T follicular helper cell (primary cell): Measurements from ENCODE around the gene JPT1.
"Not testable (repeated sequence)": the region's sequence is repeated elsewhere in the genome, so short reads cannot be mapped to it uniquely, and the experiment has no call there.

Source experiments
- DNase-seq: peaks from one replicate; pipeline ENCODE4 v3.0.0-alpha.2; 2020; ENCODE audit warnings: low read depth
- total RNA-seq, 2 experiments: gene quantifications; one replicate each; lab custom pipeline; 2026; lab: John Stamatoyannopoulos, UW

The JPT1 gene
- total RNA-seq, result 59.9 to 90.4 reads per million in 2 experiments

- peak; percentile 98 for DNase-seq
Measured at GRCh38 chr17:75154195-75155106, at the start of gene JPT1. Gene JPT1, minus strand, starts transcription at chr17:75154512. Its CDS starts 115 bp downstream, at chr17:75154397.

DNA sequence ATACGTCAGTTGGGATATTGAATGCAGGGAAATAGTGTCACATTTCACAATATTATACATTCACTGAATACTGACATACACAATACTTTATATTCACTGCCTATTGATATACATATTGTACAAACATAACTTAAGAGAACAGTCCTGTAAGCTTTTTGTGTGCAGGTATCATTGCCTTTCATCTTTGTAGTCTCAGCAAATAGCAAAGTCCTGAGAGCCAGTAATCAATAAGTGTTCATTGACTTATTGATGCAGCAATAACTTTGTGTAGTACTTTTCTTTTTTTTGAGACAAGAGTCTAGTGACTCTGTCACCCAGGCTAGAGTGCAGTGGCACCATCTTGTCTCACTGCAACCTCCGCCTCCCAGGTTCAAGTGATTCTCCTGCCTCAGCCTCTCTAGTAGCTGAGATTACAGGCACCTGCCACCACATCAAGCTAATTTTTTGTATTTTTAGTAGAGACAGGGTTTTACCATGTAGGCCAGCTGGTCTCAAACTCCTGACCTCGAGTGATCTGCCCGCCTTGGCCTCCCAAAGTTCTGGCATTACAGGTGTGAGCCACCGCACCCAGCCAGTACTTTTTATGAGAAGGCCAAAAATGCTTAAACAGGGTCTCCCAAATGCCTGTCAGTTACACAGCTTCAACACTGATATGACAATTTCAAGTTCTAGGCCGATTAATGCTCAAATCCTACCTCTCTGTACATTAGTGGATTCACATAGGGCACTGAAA is 45.7 kb upstream of the JPT1 start:
- DNase-seq, result no peak

DNA sequence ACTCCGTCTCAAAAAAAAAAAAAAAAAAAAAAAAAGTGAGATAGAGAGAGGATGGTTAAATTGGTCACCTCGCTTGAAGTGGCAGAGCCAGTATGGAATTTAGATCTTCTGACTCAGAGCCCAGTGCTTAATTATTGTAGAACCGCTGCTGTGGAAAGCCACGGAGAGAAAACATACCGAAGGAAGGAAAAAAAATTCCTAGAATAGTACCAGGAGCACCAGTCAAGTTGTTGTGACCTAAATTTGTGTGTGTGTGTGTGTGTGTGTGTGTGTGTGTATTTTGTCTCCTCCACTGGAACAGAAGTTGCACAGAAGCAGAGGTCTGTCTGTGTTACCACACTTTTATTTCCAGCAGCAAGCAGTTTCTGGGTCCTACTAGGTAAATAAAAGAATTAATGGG is 40.6 kb upstream of the JPT1 start:
- DNase-seq, result no peak

GRCh38 chr17:75191584-75191983 is 37.3 kb upstream of the JPT1 start:
- DNase-seq, result no peak

GRCh38 chr17:75188614-75189013 is 34.3 kb upstream of the JPT1 start:
- no peak for DNase-seq

- no peak for DNase-seq
Measured at GRCh38 chr17:75183999-75184884, 29.9 kb upstream of the JPT1 start.

DNA sequence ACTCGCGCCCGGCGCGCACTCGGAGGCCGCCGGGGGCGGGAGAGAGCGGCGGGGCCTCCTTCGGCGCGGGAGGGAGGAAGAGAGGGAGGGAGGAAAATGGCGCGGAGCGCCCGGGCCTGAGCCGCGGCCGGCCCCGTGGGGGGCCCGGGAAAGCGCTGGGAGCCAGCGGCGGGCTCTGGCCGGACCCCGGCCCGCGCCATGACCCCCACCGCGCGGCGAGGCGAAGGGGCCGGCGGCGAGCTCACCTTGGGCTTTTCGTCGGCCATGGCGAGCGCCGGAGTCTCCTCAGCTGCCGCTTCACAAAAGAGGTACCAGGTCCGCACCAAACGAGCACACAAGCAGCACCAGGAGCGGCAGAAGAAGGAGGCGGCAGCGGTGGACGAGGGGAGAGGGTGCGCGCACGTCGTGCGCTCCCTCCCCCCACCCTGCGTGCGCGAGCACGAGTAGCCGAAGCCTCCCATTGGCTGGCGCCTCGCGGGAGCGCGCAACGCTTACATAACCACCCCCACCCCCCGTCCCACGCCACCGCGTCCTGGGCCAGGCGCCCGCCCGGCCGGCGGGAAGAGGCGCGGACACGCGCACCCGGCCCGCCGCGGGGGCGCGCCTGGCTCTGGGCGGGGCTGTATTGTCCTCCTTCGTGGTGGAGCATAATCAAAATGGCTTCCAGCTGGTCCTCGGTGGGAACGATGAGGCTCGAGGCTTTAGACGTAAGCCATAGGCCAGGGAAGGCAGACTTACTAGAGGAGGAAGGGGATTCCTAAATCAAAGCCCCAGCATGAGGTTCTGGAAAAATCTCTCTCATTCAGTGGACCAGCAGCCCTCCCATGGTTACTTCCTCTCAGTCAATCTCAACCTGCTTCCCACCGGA is 28.5 kb upstream of the JPT1 start, which contains the start of gene SUMO2:
SUMO2 (minus strand) TSS at position 391 of the 868 bp plus-strand sequence; CDS start at position 266, 125 bp downstream.
- DNase-seq, result peak; percentile 90

GRCh38 chr17:75182319-75182568 is 27.9 kb upstream of the JPT1 start:
- no peak for DNase-seq

- peak; percentile 26 for DNase-seq
Measured at GRCh38 chr17:75181608-75182318, 27.5 kb upstream of the JPT1 start.

- DNase-seq, result no peak
Measured at GRCh38 chr17:75181110-75181509, 26.8 kb upstream of the JPT1 start.

GRCh38 chr17:75178453-75178852 is 24.1 kb upstream of the JPT1 start:
- DNase-seq, result no peak

DNA sequence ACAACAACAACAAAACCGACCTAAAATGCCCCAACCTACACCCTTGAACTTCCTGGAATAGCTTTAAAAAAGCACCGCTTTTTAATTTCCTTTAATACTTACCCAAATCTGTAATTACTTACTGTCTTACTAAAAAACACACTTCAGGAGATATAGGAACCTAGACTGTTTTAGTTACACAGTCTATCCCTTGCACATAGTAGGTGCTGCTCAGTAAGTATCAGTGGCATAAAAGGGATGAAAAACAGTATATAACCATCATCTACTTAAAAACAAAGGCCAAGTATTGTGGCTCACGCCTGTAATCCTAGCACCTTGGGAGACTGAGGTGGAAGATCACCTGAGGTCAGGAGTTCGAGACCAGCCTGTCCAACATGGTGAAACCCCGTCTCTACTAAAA is 22.3 kb upstream of the JPT1 start:
- DNase-seq, result no peak

- no peak for DNase-seq
Measured at GRCh38 chr17:75174996-75175395, 20.7 kb upstream of the JPT1 start.

- no peak for DNase-seq
Measured at GRCh38 chr17:75173526-75173925, 19.2 kb upstream of the JPT1 start.

- no peak for DNase-seq
Measured at GRCh38 chr17:75168998-75169397, 14.7 kb upstream of the JPT1 start.

GRCh38 chr17:75164606-75165005 is 10.3 kb upstream of the JPT1 start:
- not testable (repeated sequence) for DNase-seq

DNA sequence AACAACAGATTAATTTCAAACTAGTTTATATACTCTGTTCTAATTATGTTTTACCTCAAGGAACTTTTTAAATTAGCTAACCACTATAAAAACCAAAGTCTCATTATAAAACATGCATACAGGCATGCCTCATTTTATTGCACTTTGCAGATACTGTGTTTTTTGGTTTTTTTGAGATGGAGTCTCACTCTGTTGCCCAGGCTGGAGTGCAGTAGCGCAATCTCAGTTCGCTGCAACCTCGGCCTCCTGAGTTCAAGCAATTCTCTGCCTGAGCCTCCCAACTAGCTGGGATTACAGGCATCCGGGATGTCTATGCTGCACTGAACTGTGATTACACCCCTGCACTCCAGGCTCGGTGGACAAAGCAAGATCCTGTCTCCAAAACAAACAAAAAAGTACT is 8.8 kb upstream of the JPT1 start:
- DNase-seq, result no peak

DNA sequence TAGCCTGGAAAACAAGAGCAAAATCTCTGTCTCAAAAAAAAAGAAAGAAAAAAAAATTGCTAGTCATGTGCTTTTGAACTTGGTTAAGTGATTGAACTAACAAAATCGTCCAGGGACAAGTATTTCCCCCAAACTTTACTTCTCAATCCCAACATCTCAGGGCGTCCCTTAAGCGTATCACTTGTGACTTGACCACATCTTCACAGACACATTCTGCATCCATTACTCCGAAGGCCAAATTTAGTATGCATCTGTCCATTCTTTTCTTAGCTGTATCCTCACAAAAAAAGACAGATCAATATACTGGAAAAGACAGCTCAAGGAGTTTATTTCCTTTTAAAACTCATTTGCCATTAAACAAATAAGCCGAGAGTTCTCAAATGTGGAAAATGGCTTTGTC is 5.9 kb upstream of the JPT1 start:
- DNase-seq, result no peak

DNA sequence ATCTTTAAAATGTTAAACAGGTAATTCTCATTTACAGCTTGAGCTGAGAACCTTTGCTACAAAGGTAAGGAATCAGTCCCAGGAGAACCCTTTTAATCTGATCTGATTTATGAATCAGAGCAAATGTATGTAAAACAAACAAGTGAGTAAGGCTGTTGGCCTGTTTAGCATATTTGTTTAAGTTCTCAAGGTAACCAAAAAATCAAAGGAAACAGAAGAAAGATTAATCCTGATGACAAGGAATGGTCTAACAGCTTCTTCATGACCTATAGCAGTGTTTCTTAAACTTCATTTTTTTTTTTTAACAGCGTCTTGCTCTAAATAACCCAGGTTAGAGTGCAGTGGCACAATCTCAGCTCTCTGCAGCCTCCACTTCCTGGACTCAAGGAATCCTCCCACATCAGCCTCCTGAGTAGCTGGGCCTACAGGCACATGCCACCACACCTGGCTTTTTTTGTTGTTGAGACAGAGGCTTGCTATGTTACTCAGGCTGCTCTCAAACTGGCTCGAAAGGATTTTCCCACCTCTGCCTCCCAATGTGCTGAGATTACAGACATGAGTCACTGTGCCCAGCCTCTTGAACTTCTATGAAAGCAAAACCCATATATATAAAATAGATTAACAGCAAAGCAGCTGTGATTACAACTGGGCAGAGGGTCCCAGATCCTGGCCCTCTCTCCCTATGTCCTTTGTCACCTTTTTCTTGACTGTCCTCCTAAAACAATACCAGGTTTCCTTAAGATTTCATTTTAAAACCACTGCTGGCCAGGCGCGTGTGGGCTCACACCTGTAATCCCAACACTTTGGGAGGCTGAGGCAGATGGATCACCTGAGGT is 5.1 kb upstream of the JPT1 start:
- DNase-seq, result no peak

GRCh38 chr17:75158480-75158879 is 4.2 kb upstream of the JPT1 start:
- DNase-seq, result not testable (repeated sequence)
